ENCODE data around the gene NUDT16L1.

GRCh38 chr16:4699046-4699556, 5.7 kb downstream of the NUDT16L1 start:
- TF ChIP-seq SNAI2 (CRISPR knock-in tag; IDR thresholded peaks at IDR 0.05) (no peak), TSHZ2 (CRISPR knock-in tag; IDR thresholded peaks at IDR 0.05) (no peak), CSDC2 (CRISPR knock-in tag; IDR thresholded peaks at IDR 0.05) (no peak), TOX (CRISPR knock-in tag; IDR thresholded peaks at IDR 0.05; ENCODE audit: borderline replicate concordance) (no peak), ZFP30 (CRISPR knock-in tag; IDR thresholded peaks at IDR 0.05) (no peak), OSR1 (CRISPR knock-in tag; IDR thresholded peaks at IDR 0.05) (no peak), BACH2 (CRISPR knock-in tag; IDR thresholded peaks at IDR 0.05; ENCODE audit: borderline replicate concordance) (no peak), CREB5 (CRISPR knock-in tag; IDR thresholded peaks at IDR 0.05; ENCODE audit: low read depth) (no peak), TCF4 (CRISPR knock-in tag; IDR thresholded peaks at IDR 0.05; ENCODE audit: borderline replicate concordance) (no peak), ISL1 (CRISPR knock-in tag; IDR thresholded peaks at IDR 0.05) (no peak), ZNF565 (CRISPR knock-in tag; conservative IDR thresholded peaks at IDR 0.05; ENCODE audit: low read depth) (no peak)
- TF ChIP-seq, protein P1, sequence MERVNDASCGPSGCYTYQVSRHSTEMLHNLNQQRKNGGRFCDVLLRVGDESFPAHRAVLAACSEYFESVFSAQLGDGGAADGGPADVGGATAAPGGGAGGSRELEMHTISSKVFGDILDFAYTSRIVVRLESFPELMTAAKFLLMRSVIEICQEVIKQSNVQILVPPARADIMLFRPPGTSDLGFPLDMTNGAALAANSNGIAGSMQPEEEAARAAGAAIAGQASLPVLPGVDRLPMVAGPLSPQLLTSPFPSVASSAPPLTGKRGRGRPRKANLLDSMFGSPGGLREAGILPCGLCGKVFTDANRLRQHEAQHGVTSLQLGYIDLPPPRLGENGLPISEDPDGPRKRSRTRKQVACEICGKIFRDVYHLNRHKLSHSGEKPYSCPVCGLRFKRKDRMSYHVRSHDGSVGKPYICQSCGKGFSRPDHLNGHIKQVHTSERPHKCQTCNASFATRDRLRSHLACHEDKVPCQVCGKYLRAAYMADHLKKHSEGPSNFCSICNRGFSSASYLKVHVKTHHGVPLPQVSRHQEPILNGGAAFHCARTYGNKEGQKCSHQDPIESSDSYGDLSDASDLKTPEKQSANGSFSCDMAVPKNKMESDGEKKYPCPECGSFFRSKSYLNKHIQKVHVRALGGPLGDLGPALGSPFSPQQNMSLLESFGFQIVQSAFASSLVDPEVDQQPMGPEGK (CRISPR knock-in tag; IDR thresholded peaks at IDR 0.05; ENCODE audit: borderline replicate concordance), result no peak

All from SK-N-SH treated with all-trans-retinoic acid at 6 μM for 48 hours (cell line).